Endodermal cell (in vitro differentiated cells): ENCODE measurements around the gene LYPD1. TPM values are rescaled to one million over a fixed set of nuclear protein-coding genes. Genes with fewer than 3 reads are reported as not detected.

Experiments
- DNase-seq: peaks from one replicate; pipeline ENCODE4 v3.0.0-alpha.2; 2017
- H3K27ac ChIP-seq: 2 replicates; pipeline ENCODE4 v1.5.1; 2013; ENCODE audit warnings: mild to moderate bottlenecking, low read depth, low read length, moderate library complexity
- H3K27me3 ChIP-seq: 2 replicates; pipeline ENCODE4 v1.6.1; 2013; ENCODE audit warnings: mild to moderate bottlenecking, low read length, moderate library complexity; ENCODE audit not compliant: insufficient read depth, control insufficient read depth, poor library complexity, severe bottlenecking
- H3K36me3 ChIP-seq: 2 replicates; pipeline ENCODE4 v1.7.0; 2013; ENCODE audit warnings: mild to moderate bottlenecking, low read length, moderate library complexity; ENCODE audit not compliant: control insufficient read depth, insufficient read depth
- H3K4me1 ChIP-seq: one replicate; pipeline ENCODE4 v1.7.0; 2013; ENCODE audit warnings: low read length; ENCODE audit not compliant: control insufficient read depth, insufficient read depth
- H3K4me3 ChIP-seq: 2 replicates; pipeline ENCODE4 v1.5.1; 2013; ENCODE audit warnings: mild to moderate bottlenecking, low read length, moderate library complexity
- H3K9ac ChIP-seq: 2 replicates; pipeline ENCODE4 v1.6.1; 2013; ENCODE audit warnings: mild to moderate bottlenecking, low read length, moderate library complexity; ENCODE audit not compliant: poor library complexity, severe bottlenecking; ENCODE audit errors: extremely low read depth
- H3K9me3 ChIP-seq: 2 replicates; pipeline ENCODE4 v1.6.1; 2013; ENCODE audit warnings: mild to moderate bottlenecking, low read length, moderate library complexity; ENCODE audit not compliant: control insufficient read depth
- H3K27ac Mint-ChIP-seq: 2 replicates; pipeline ENCODE4 v1.8.0; 2020; ENCODE audit warnings: mixed read lengths
- H3K27me3 Mint-ChIP-seq: 2 replicates; pipeline ENCODE4 v1.8.0; 2021; ENCODE audit warnings: mild to moderate bottlenecking, mixed read lengths; ENCODE audit not compliant: insufficient read depth
- H3K36me3 Mint-ChIP-seq: 2 replicates; pipeline ENCODE4 v1.8.0; 2020; ENCODE audit warnings: low read depth, mixed read lengths
- H3K4me1 Mint-ChIP-seq: 2 replicates; pipeline ENCODE4 v1.8.0; 2020; ENCODE audit warnings: mixed read lengths
- H3K4me3 Mint-ChIP-seq: 2 replicates; pipeline ENCODE4 v1.8.0; 2020; ENCODE audit warnings: mild to moderate bottlenecking, moderate library complexity, mixed read lengths
- H3K9me3 Mint-ChIP-seq: 2 replicates; pipeline ENCODE4 v1.8.0; 2020; ENCODE audit warnings: mild to moderate bottlenecking, mixed read lengths
- WGBS, 2 experiments: methylation state at CpG; one replicate each; pipeline versions ENCODE4 v1.1.5 to v1.1.7; 2013; ENCODE audit warnings: missing lambda C conversion rate in 2 of 2, mixed read lengths in 1 of 2; ENCODE audit not compliant: insufficient coverage in 1 of 2, insufficient read length in 1 of 2; 5-methylcytosine and 5-hydroxymethylcytosine counted together
- total RNA-seq, 2 donors: library from RNA; stranded (reverse); fragmentation: NEBNext Ultra II Directional in 1 of 2; extraction: Animal tissue kit (Norgen Biotek cat#: 25700) in 1 of 2; gene quantifications; 2 replicates in 1 of 2; 3 replicates in 1 of 2; pipeline ENCODE4 v1.2.1, GENCODE V29; 2021
- TF ChIP-seq, protein P1 (sequence below): fragments of 200-600 bp; sonication (generic); conservative IDR thresholded peaks from 2 replicates; pipeline ENCODE4 v1.5.0; 2021; ENCODE audit warnings: antibody characterized with exemption, mild to moderate bottlenecking

LYPD1 gene
- total RNA-seq, 2 donors from 2014 or later: 2.0 to 2.4 TPM

DNA sequence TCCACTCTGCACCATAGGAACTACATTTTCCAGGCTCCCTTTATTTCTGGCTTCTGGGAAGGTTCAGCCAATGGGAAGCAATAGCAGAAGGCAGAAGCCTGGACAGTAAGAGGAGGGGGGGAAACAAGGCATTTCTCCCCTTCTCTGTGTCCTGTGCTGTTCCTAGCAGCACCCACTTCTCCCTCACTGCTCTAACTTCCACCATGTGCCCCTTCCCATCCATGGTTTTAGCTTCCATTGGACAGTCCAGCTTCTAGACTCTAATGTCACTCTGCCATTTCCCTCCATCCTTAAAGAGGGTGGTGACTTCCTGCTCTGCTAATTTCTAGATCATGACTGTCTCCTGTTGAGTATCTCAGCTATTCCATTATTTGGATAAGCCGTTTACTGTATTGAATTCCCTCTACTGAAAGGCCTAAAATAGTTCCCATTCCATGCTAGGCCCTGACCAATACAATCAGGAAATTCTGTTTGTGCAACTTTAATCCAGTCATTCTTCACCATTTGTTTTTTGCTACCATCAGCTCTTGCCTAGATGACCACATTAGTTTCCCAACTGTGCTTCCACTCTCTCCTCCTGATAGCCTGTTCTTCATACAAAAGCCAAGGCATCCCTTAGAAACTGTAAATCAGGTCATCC, 20.8 kb upstream of the LYPD1 start:
- Histone ChIP-seq H3K9me3 (no peaks in the 10 kb centered on the region), H3K9ac (no peak overlapping the region), H3K27ac (no peak overlapping the region), H3K4me3 (no peak overlapping the region), H3K4me1 (no peaks in the 10 kb centered on the region), H3K27me3 (no peaks in the 10 kb centered on the region), H3K36me3 (no peaks in the 10 kb centered on the region)
- TF ChIP-seq, protein P1, sequence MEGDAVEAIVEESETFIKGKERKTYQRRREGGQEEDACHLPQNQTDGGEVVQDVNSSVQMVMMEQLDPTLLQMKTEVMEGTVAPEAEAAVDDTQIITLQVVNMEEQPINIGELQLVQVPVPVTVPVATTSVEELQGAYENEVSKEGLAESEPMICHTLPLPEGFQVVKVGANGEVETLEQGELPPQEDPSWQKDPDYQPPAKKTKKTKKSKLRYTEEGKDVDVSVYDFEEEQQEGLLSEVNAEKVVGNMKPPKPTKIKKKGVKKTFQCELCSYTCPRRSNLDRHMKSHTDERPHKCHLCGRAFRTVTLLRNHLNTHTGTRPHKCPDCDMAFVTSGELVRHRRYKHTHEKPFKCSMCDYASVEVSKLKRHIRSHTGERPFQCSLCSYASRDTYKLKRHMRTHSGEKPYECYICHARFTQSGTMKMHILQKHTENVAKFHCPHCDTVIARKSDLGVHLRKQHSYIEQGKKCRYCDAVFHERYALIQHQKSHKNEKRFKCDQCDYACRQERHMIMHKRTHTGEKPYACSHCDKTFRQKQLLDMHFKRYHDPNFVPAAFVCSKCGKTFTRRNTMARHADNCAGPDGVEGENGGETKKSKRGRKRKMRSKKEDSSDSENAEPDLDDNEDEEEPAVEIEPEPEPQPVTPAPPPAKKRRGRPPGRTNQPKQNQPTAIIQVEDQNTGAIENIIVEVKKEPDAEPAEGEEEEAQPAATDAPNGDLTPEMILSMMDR: no peak
- Mint-ChIP-seq H3K36me3 (no peaks in the 10 kb centered on the region), H3K4me3 (no peak overlapping the region), H3K27ac (no peak overlapping the region), H3K9me3 (no peaks in the 10 kb centered on the region), H3K27me3 (no peaks in the 10 kb centered on the region), H3K4me1 (no peaks in the 10 kb centered on the region)
- WGBS, 2 experiments: 83 to 89% methylated on average over 1 of the region's 1 CpG
- no peak for DNase-seq

DNA sequence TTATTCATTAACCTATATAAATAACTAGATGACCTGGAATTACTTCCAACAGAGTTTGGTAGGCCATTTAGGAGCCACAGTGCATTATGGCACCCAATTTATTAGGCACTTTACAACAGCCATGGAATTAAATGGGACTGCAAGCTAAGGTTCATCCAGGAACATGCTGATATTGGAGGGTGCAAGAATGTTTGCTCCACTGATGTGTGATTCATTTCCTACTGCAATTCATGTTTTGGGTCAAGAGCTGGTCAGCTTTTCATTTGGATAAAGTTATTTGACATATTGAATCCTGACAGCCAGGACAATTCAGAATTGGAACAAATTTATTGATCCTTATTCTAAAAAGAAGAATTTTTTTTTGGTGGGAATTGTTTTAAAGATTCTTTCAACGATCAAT, 11.8 kb upstream of the LYPD1 start:
- no peaks in the 10 kb centered on the region for H3K9me3 ChIP-seq
- WGBS, 2 experiments: 86% methylated on average over 1 of the region's 1 CpG; no CpG with 5 or more reads in 1 of the 2 experiments
- no peaks in the 10 kb centered on the region for H3K36me3 ChIP-seq
- no peaks in the 10 kb centered on the region for H3K4me1 ChIP-seq
- H3K27ac ChIP-seq: no peak overlapping the region
- H3K27me3 ChIP-seq: no peaks in the 10 kb centered on the region
- no peak for DNase-seq
- H3K9ac ChIP-seq: no peak overlapping the region
- Mint-ChIP-seq H3K36me3 (no peaks in the 10 kb centered on the region), H3K4me1 (no peaks in the 10 kb centered on the region), H3K27me3 (no peaks in the 10 kb centered on the region), H3K4me3 (no peak overlapping the region), H3K9me3 (no peaks in the 10 kb centered on the region), H3K27ac (no peak overlapping the region)
- TF ChIP-seq, protein P1: no peak
- H3K4me3 ChIP-seq: no peak overlapping the region

DNA sequence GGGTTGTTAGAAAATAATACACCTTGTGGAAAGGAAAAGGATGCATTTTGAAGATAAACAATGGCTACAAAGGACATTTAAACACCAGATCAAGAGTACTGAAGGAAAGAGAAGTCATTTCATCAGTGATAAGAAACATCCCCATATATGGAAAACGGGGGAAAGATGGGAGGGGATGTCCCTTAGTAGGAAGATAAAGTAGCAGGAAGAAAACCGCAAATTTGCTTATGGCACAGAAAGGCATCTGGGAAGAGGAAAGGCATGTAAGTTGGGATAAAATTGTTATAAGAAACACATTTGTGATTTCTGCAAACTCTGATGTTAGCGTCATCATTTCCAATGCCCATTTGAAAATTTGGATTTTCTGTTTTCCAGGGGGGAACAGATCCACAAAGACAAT, 10.5 kb upstream of the LYPD1 start:
- no peak overlapping the region for H3K4me3 ChIP-seq
- H3K9me3 ChIP-seq: no peaks in the 10 kb centered on the region
- Mint-ChIP-seq H3K36me3 (no peaks in the 10 kb centered on the region), H3K4me1 (no peaks in the 10 kb centered on the region), H3K9me3 (no peaks in the 10 kb centered on the region), H3K27ac (no peak overlapping the region), H3K27me3 (no peaks in the 10 kb centered on the region), H3K4me3 (no peak overlapping the region)
- WGBS, 2 experiments: 85 to 90% methylated on average over 3 of the region's 3 CpGs
- H3K4me1 ChIP-seq: no peaks in the 10 kb centered on the region
- TF ChIP-seq, protein P1: no peak
- no peaks in the 10 kb centered on the region for H3K36me3 ChIP-seq
- DNase-seq: no peak
- no peak overlapping the region for H3K27ac ChIP-seq
- no peaks in the 10 kb centered on the region for H3K27me3 ChIP-seq
- no peak overlapping the region for H3K9ac ChIP-seq
